Colonic mucosa (tissue), 4 donors: ENCODE data around the gene RARB. TPM values are rescaled to one million over a fixed set of nuclear protein-coding genes. Genes with fewer than 3 reads are reported as not detected.
A peak's percentile ranks its signal among the peaks of the same experiment; 100 is the strongest.

Experiments
- DNase-seq: peaks from one replicate; pipeline ENCODE4 v3.0.0-alpha.2; 2020
- H3K27ac ChIP-seq: fragments of 200-600 bp; one replicate; pipeline ENCODE4 v1.8.0; 2021
- H3K27me3 ChIP-seq: fragments of 200-600 bp; one replicate; pipeline ENCODE4 v1.8.0; 2021
- H3K36me3 ChIP-seq: fragments of 200-600 bp; one replicate; pipeline ENCODE4 v1.8.0; 2021
- H3K4me1 ChIP-seq: fragments of 200-600 bp; one replicate; pipeline ENCODE4 v1.8.0; 2021; ENCODE audit warnings: mild to moderate bottlenecking
- H3K4me3 ChIP-seq: fragments of 200-600 bp; one replicate; pipeline ENCODE4 v1.8.0; 2021
- H3K9ac ChIP-seq, 2 donors: one replicate each; pipeline ENCODE4 v1.7.0; 2013; ENCODE audit warnings: control low read depth in 2 of 2, low read depth in 2 of 2, low read length in 2 of 2
- H3K9me3 ChIP-seq: fragments of 200-600 bp; one replicate; pipeline ENCODE4 v1.8.0; 2021
- intact Hi-C: fragments of 100-400 bp; cut with DNase I; formaldehyde crosslinking; loops from one replicate; pipeline ENCODE4 v1.14.1; 2022
- total RNA-seq, 2 donors: library from RNA; stranded (reverse); fragmentation: NEBNext Ultra II Directional in 1 of 2; extraction: Animal tissue kit (Norgen Biotek cat#: 25700) in 1 of 2; gene quantifications; one replicate each; pipeline ENCODE4 v1.2.1, GENCODE V29; 2021
- TF ChIP-seq, protein P1 (sequence below): fragments of 200-600 bp; IDR thresholded peaks from one replicate; pipeline ENCODE4 v1.8.0; 2022; ENCODE audit warnings: antibody characterized with exemption, mild to moderate bottlenecking
- donor health status: healthy.
- donor health status: DM: no; HTN: no; CAD: no.
- donor health status: DM: no; HTN: no; CAD: no.

RARB gene
- total RNA-seq, 2 donors from 2014 or later = 0.54 to 0.74 TPM

DNA sequence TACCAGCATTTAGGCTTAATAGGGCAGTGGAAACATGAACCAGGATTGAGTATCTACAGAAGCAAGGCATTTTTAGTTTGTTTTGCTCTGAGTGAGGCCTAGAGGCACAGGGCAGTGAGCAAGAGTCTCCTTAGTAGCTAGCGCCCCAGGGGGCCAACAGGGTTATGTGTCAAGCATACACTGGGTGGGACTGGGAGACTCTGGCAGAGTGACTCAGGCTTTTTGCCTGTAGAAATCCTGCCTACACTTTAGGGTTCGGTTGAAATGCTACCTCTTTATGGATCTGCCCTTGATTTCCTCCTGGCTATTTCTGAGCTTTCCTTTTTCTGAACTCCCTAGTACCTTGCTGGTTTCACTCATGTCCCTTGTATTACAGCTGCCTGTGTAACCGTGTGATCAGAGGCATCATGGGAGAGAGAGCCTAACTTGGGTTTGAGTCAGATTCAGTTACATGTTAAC lies 164.5 kb downstream of the RARB start:
- TF ChIP-seq, protein P1, sequence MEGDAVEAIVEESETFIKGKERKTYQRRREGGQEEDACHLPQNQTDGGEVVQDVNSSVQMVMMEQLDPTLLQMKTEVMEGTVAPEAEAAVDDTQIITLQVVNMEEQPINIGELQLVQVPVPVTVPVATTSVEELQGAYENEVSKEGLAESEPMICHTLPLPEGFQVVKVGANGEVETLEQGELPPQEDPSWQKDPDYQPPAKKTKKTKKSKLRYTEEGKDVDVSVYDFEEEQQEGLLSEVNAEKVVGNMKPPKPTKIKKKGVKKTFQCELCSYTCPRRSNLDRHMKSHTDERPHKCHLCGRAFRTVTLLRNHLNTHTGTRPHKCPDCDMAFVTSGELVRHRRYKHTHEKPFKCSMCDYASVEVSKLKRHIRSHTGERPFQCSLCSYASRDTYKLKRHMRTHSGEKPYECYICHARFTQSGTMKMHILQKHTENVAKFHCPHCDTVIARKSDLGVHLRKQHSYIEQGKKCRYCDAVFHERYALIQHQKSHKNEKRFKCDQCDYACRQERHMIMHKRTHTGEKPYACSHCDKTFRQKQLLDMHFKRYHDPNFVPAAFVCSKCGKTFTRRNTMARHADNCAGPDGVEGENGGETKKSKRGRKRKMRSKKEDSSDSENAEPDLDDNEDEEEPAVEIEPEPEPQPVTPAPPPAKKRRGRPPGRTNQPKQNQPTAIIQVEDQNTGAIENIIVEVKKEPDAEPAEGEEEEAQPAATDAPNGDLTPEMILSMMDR = no peak
- intact Hi-C loops = loop anchor here (5.0 kb wide), 2 partner anchors 630 to 820 kb away; no protein-coding TSS in a partner anchor
- Histone ChIP-seq H3K9me3 (no peaks in the 10 kb centered on the region), H3K36me3 (no peaks in the 10 kb centered on the region), H3K9ac (no peak overlapping the region), H3K27me3 (no peaks in the 10 kb centered on the region), H3K4me3 (no peak overlapping the region), H3K4me1 (no peaks in the 10 kb centered on the region), H3K27ac (no peak overlapping the region)
- DNase-seq = no peak

GRCh38 chr3:25593001-25593400 lies 164.9 kb downstream of the RARB start:
- Histone ChIP-seq H3K27me3 (no peaks in the 10 kb centered on the region), H3K4me1 (no peaks in the 10 kb centered on the region), H3K27ac (no peak overlapping the region), H3K36me3 (no peaks in the 10 kb centered on the region), H3K4me3 (no peak overlapping the region), H3K9me3 (no peaks in the 10 kb centered on the region), H3K9ac (no peak overlapping the region)
- intact Hi-C loops = loop anchor here (5.0 kb wide), 2 partner anchors 631 to 821 kb away; no protein-coding TSS in a partner anchor
- TF ChIP-seq, protein P1 = no peak
- no peak for DNase-seq

- H3K4me1 ChIP-seq = no peaks in the 10 kb centered on the region
- H3K9ac ChIP-seq = no peak overlapping the region
- DNase-seq = no peak
- H3K27ac ChIP-seq = no peak overlapping the region
- H3K4me3 ChIP-seq = no peak overlapping the region
- no peaks in the 10 kb centered on the region for H3K36me3 ChIP-seq
- TF ChIP-seq, protein P1 = peak; percentile 75
- H3K27me3 ChIP-seq = no peaks in the 10 kb centered on the region
- intact Hi-C loops = loop anchor here (5.0 kb wide), 2 partner anchors 632 to 822 kb away; no protein-coding TSS in a partner anchor
- H3K9me3 ChIP-seq = no peaks in the 10 kb centered on the region
Observed at GRCh38 chr3:25594007-25594502, 166.0 kb downstream of the RARB start.

GRCh38 chr3:25597535-25598101 lies 169.6 kb downstream of the RARB start:
- Histone ChIP-seq H3K27me3 (no peaks in the 10 kb centered on the region), H3K4me3 (no peak overlapping the region), H3K9me3 (no peaks in the 10 kb centered on the region), H3K36me3 (no peaks in the 10 kb centered on the region), H3K27ac (no peak overlapping the region), H3K4me1 (no peaks in the 10 kb centered on the region), H3K9ac (no peak overlapping the region)
- DNase-seq = no peak
- intact Hi-C loops = loop anchor here (5.0 kb wide), 1 partner anchor 575 kb away; no protein-coding TSS in a partner anchor
- TF ChIP-seq, protein P1 = no peak

DNA sequence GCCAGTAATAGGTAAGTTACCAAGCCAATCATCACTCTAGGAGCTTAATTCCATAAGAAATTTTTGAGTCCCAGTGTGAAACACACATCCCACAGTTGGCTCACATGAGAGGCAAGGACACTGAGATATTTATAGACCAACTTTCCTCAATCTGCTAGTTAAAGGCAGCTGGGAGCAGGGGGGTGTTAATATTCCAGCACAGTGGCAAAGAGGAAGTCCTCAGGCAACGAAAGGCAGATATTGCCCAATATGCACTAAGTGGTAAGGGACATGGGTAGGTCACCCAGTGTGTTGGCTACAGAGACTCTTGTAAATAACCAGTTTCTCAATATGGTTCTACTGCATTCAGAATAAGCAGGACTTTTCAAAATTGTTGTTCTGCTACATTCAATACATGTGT lies 175.6 kb downstream of the RARB start:
- TF ChIP-seq, protein P1 = no peak
- Histone ChIP-seq H3K27ac (no peak overlapping the region), H3K36me3 (no peaks in the 10 kb centered on the region), H3K9me3 (no peaks in the 10 kb centered on the region), H3K4me3 (no peak overlapping the region), H3K4me1 (no peaks in the 10 kb centered on the region), H3K27me3 (no peaks in the 10 kb centered on the region), H3K9ac (no peak overlapping the region)
- DNase-seq = no peak
- intact Hi-C loops = no loop called here
